ENCODE measurements around the gene MAST4.

GRCh38 chr5:67164856-67165525 is 568.8 kb downstream of the MAST4 start:
- TF ChIP-seq, protein P1, sequence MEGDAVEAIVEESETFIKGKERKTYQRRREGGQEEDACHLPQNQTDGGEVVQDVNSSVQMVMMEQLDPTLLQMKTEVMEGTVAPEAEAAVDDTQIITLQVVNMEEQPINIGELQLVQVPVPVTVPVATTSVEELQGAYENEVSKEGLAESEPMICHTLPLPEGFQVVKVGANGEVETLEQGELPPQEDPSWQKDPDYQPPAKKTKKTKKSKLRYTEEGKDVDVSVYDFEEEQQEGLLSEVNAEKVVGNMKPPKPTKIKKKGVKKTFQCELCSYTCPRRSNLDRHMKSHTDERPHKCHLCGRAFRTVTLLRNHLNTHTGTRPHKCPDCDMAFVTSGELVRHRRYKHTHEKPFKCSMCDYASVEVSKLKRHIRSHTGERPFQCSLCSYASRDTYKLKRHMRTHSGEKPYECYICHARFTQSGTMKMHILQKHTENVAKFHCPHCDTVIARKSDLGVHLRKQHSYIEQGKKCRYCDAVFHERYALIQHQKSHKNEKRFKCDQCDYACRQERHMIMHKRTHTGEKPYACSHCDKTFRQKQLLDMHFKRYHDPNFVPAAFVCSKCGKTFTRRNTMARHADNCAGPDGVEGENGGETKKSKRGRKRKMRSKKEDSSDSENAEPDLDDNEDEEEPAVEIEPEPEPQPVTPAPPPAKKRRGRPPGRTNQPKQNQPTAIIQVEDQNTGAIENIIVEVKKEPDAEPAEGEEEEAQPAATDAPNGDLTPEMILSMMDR (IDR thresholded peaks at IDR 0.05; ENCODE audit: low read depth, low read length), result no peak
- TF ChIP-seq EZH2phosphoT487 (IDR thresholded peaks at IDR 0.05; ENCODE audit: low read depth), result no peak

All from OCI-LY3 (cell line).